Tibial artery (tissue), 4 donors: ENCODE data around the gene EGLN2.
"Not testable (repeated sequence)": the region's sequence is repeated elsewhere in the genome, so short reads cannot be mapped to it uniquely, and the experiment has no call there.

Experiments
- DNase-seq, 2 donors: peaks; one replicate each; pipeline ENCODE4 v3.0.0-alpha.2; 2019
- H3K27ac ChIP-seq, 2 donors: fragments of 200-600 bp; sonication (generic) in 1 of 2; 1 replicate in 1 of 2; 2 replicates in 1 of 2; pipeline ENCODE4 v1.5.1; 2018 to 2019; ENCODE audit warnings: mild to moderate bottlenecking in 1 of 2
- H3K27me3 ChIP-seq, 2 donors: fragments of 200-600 bp; sonication (generic) in 1 of 2; one replicate each; pipeline versions ENCODE4 v1.5.1 to v1.6.0; 2016 to 2019
- H3K36me3 ChIP-seq, 3 donors: fragments of 200-600 bp; sonication (generic) in 2 of 3; one replicate each; pipeline ENCODE4 v1.5.1; 2016 to 2019; ENCODE audit warnings: mild to moderate bottlenecking in 2 of 3
- H3K4me1 ChIP-seq, 4 donors: fragments of 200-600 bp; sonication (generic) in 2 of 4; 1 replicate in 3 of 4; 2 replicates in 1 of 4; pipeline ENCODE4 v1.5.1; 2016 to 2019
- H3K4me3 ChIP-seq, 2 donors: fragments of 200-600 bp; sonication (generic) in 1 of 2; 1 replicate in 1 of 2; 2 replicates in 1 of 2; pipeline ENCODE4 v1.5.1; 2018 to 2019; ENCODE audit warnings: mild to moderate bottlenecking in 2 of 2
- H3K9me3 ChIP-seq, 3 donors: fragments of 200-600 bp; sonication (generic) in 1 of 3; one replicate each; pipeline ENCODE4 v1.5.1; 2016 to 2019
- CTCF ChIP-seq, 2 experiments: fragments of 200-600 bp in 1 of 2; fragments of 450-650 bp in 1 of 2; IDR thresholded peaks; one replicate each; pipeline ENCODE4 v1.5.1; 2017 to 2019; ENCODE audit warnings: antibody characterized with exemption in 2 of 2, mild to moderate bottlenecking in 1 of 2, moderate library complexity in 1 of 2
- intact Hi-C: fragments of 100-400 bp; cut with DNase I; formaldehyde crosslinking; loops from one replicate; pipeline ENCODE4 v1.15.0; 2023; ENCODE audit warnings: low total_unique reads

The EGLN2 gene

GRCh38 chr19:40759352-40759751, 39.6 kb upstream of the EGLN2 start:
- Histone ChIP-seq H3K27ac (no peak overlapping the region), H3K4me1 (peaks cover 0 to 28% (median 19%) of the 10 kb centered on the region in 4 donors), H3K4me3 (no peak overlapping the region), H3K27me3 (no peaks in the 10 kb centered on the region), H3K9me3 (no peaks in the 10 kb centered on the region), H3K36me3 (peaks cover 78 to 95% (median 90%) of the 10 kb centered on the region in 3 donors)
- intact Hi-C loops, result loop anchor here (10.0 kb wide), 1 partner anchor 45 kb away; no protein-coding TSS in a partner anchor
- TF ChIP-seq CTCF (IDR thresholded peaks at IDR 0.05), result no peak
- DNase-seq, result no peak

GRCh38 chr19:40762754-40763470, 36.1 kb upstream of the EGLN2 start:
- H3K27me3 ChIP-seq, result no peaks in the 10 kb centered on the region
- intact Hi-C loops, result no loop called here
- DNase-seq, result no peak

GRCh38 chr19:40763526-40763925, 35.5 kb upstream of the EGLN2 start:
- TF ChIP-seq CTCF (IDR thresholded peaks at IDR 0.05), result no peak
- H3K4me1 ChIP-seq, result no peaks in the 10 kb centered on the region
- intact Hi-C loops, result no loop called here
- no peak overlapping the region for H3K4me3 ChIP-seq
- no peak for DNase-seq
- no peak overlapping the region for H3K27ac ChIP-seq
- H3K9me3 ChIP-seq, result no peaks in the 10 kb centered on the region
- H3K27me3 ChIP-seq, result no peaks in the 10 kb centered on the region
- H3K36me3 ChIP-seq, result peaks cover 84 to 100% (median 89%) of the 10 kb centered on the region in 3 donors

More at GRCh38 chr19:40762754-40763470, 36.1 kb upstream of the EGLN2 start:
- Histone ChIP-seq H3K36me3 (peaks cover 90 to 100% (median 95%) of the 10 kb centered on the region in 3 donors), H3K9me3 (no peaks in the 10 kb centered on the region), H3K4me1 (no peaks in the 10 kb centered on the region), H3K27ac (no peak overlapping the region), H3K4me3 (no peak overlapping the region)
- TF ChIP-seq CTCF (IDR thresholded peaks at IDR 0.05), result no peak

- Histone ChIP-seq H3K4me1 (no peaks in the 10 kb centered on the region), H3K4me3 (no peak overlapping the region), H3K9me3 (no peaks in the 10 kb centered on the region), H3K27me3 (no peaks in the 10 kb centered on the region), H3K36me3 (peaks cover 79 to 100% (median 85%) of the 10 kb centered on the region in 3 donors), H3K27ac (no peak overlapping the region)
- TF ChIP-seq CTCF (IDR thresholded peaks at IDR 0.05), result no peak
- no peak for DNase-seq
- intact Hi-C loops, result no loop called here
Measured at GRCh38 chr19:40763963-40764362, 35.0 kb upstream of the EGLN2 start.

GRCh38 chr19:40766385-40766784, 32.6 kb upstream of the EGLN2 start:
- H3K4me1 ChIP-seq, result not testable (repeated sequence)
- H3K36me3 ChIP-seq, result peaks cover 56 to 80% (median 62%) of the 10 kb centered on the region in 3 donors

GRCh38 chr19:40768869-40769268, 30.1 kb upstream of the EGLN2 start:
- Histone ChIP-seq H3K36me3 (peaks cover 32 to 55% (median 37%) of the 10 kb centered on the region in 3 donors), H3K27me3 (no peaks in the 10 kb centered on the region), H3K4me1 (no peaks in the 10 kb centered on the region), H3K9me3 (no peaks in the 10 kb centered on the region), H3K27ac (no peak overlapping the region), H3K4me3 (no peak overlapping the region)
- intact Hi-C loops, result no loop called here
- no peak for TF ChIP-seq CTCF (IDR thresholded peaks at IDR 0.05)
- DNase-seq, result no peak

More at GRCh38 chr19:40766385-40766784, 32.6 kb upstream of the EGLN2 start:
- H3K27me3 ChIP-seq, intact Hi-C loops, H3K4me3 ChIP-seq, DNase-seq, H3K9me3 ChIP-seq, H3K27ac ChIP-seq: not testable (repeated sequence)

GRCh38 chr19:40771101-40771862, 27.7 kb upstream of the EGLN2 start:
- H3K4me1 ChIP-seq, H3K27me3 ChIP-seq, H3K27ac ChIP-seq, H3K9me3 ChIP-seq, intact Hi-C loops, H3K4me3 ChIP-seq, DNase-seq: not testable (repeated sequence)
- peaks cover 10 to 31% (median 13%) of the 10 kb centered on the region in 3 donors for H3K36me3 ChIP-seq
